ENCODE measurements around the gene DOCK2.

Gene DOCK2

DNA sequence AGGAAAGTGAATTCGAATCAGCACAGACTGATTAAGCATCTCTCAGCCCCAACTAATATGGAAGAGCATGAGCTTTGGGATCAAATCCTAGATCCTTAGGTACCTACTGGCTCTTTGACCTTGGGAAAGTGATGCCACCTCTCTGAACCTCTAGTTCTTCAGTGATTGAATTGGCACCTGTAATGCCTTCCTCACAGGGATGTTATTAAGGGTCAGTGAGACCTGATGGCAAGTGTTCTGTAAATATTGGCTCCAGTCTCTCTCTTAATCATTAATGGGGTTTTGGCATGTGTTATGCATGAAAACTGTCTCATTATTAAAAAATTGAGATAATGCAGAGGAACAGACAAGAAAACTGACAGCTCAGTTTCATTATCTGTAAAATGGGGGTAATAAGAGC, 227.4 kb downstream of the DOCK2 start:
- peaks cover 3% of the 10 kb centered on the region for H4K20me1 ChIP-seq (ENCODE audit: control insufficient read depth, insufficient read depth, low read depth, low read length)
- TF ChIP-seq EZH2phosphoT487 (IDR thresholded peaks at IDR 0.05; ENCODE audit: borderline replicate concordance, low read length) (no peak), CTCF (IDR thresholded peaks at IDR 0.05; ENCODE audit: low read depth, low read length, poor library complexity, severe bottlenecking) (no peak)
- no peaks in the 10 kb centered on the region for H3K9me2 ChIP-seq (replicated peaks; ENCODE audit: control insufficient read depth, low read length)
- no peaks in the 10 kb centered on the region for H3F3A ChIP-seq (ENCODE audit: control insufficient read depth, insufficient read depth)
- no peak overlapping the region for H3K4me2 ChIP-seq (ENCODE audit: low read length)
- no peaks in the 10 kb centered on the region for H3K9me3 ChIP-seq (ENCODE audit: control insufficient read depth, insufficient read depth, low read length)
- H3K27me3 ChIP-seq (ENCODE audit: control insufficient read depth, low read length) = no peaks in the 10 kb centered on the region
- no peaks in the 10 kb centered on the region for H3K4me1 ChIP-seq (ENCODE audit: control insufficient read depth, low read length)
- H3K27ac ChIP-seq (ENCODE audit: low read depth, low read length) = no peak overlapping the region
- H3K4me3 ChIP-seq (ENCODE audit: low read length) = no peak overlapping the region
- H3K79me2 ChIP-seq (ENCODE audit: control insufficient read depth, low read length) = no peaks in the 10 kb centered on the region
- peaks cover 26% of the 10 kb centered on the region for H3K36me3 ChIP-seq (ENCODE audit: control insufficient read depth, low read length)

- H3F3A ChIP-seq (ENCODE audit: control insufficient read depth, insufficient read depth) = no peaks in the 10 kb centered on the region
- TF ChIP-seq CTCF (IDR thresholded peaks at IDR 0.05; ENCODE audit: low read depth, low read length, poor library complexity, severe bottlenecking) (no peak), EZH2phosphoT487 (IDR thresholded peaks at IDR 0.05; ENCODE audit: borderline replicate concordance, low read length) (no peak)
- no peaks in the 10 kb centered on the region for H3K4me1 ChIP-seq (ENCODE audit: control insufficient read depth, low read length)
- H4K20me1 ChIP-seq (ENCODE audit: control insufficient read depth, insufficient read depth, low read depth, low read length) = peaks cover 3% of the 10 kb centered on the region
- H3K27ac ChIP-seq (ENCODE audit: low read depth, low read length) = no peak overlapping the region
- no peaks in the 10 kb centered on the region for H3K79me2 ChIP-seq (ENCODE audit: control insufficient read depth, low read length)
- H3K9me2 ChIP-seq (replicated peaks; ENCODE audit: control insufficient read depth, low read length) = no peaks in the 10 kb centered on the region
- H3K4me3 ChIP-seq (ENCODE audit: low read length) = no peak overlapping the region
- no peaks in the 10 kb centered on the region for H3K27me3 ChIP-seq (ENCODE audit: control insufficient read depth, low read length)
- H3K36me3 ChIP-seq (ENCODE audit: control insufficient read depth, low read length) = peaks cover 34% of the 10 kb centered on the region
- H3K9me3 ChIP-seq (ENCODE audit: control insufficient read depth, insufficient read depth, low read length) = no peaks in the 10 kb centered on the region
- H3K4me2 ChIP-seq (ENCODE audit: low read length) = no peak overlapping the region
Measured at GRCh38 chr5:169867347-169867746, 230.3 kb downstream of the DOCK2 start.

DNA sequence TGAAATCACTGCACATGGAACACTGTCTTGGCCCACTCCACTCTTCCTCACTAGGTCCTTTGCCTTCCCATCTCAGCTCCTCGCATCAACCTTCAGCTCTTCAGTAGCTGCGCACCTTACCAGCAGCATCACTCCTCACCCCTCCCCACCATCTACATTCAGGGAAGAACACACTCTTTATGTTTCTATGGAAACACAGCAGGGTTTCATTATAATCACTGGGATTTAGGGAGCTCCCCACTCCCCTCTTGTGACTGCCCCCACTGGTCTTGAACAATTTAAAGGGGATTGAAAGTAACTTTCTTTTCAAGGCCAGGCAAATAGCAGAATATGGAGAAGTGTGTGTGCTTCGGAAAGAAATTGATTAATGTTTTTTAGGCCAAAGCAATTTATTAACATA, 232.0 kb downstream of the DOCK2 start:
- H3K79me2 ChIP-seq (ENCODE audit: control insufficient read depth, low read length) = no peaks in the 10 kb centered on the region
- H3K9me3 ChIP-seq (ENCODE audit: control insufficient read depth, insufficient read depth, low read length) = no peaks in the 10 kb centered on the region
- TF ChIP-seq CTCF (IDR thresholded peaks at IDR 0.05; ENCODE audit: low read depth, low read length, poor library complexity, severe bottlenecking) (no peak), EZH2phosphoT487 (IDR thresholded peaks at IDR 0.05; ENCODE audit: borderline replicate concordance, low read length) (no peak)
- no peak overlapping the region for H3K4me2 ChIP-seq (ENCODE audit: low read length)
- H3K4me1 ChIP-seq (ENCODE audit: control insufficient read depth, low read length) = no peaks in the 10 kb centered on the region
- no peaks in the 10 kb centered on the region; the same call in 1 of the 2 replicates for H4K20me1 ChIP-seq (ENCODE audit: control insufficient read depth, insufficient read depth, low read depth, low read length)
- no peak overlapping the region for H3K27ac ChIP-seq (ENCODE audit: low read depth, low read length)
- H3K36me3 ChIP-seq (ENCODE audit: control insufficient read depth, low read length) = peaks cover 30% of the 10 kb centered on the region
- no peak overlapping the region for H3K4me3 ChIP-seq (ENCODE audit: low read length)
- no peaks in the 10 kb centered on the region for H3F3A ChIP-seq (ENCODE audit: control insufficient read depth, insufficient read depth)
- no peaks in the 10 kb centered on the region for H3K9me2 ChIP-seq (replicated peaks; ENCODE audit: control insufficient read depth, low read length)
- H3K27me3 ChIP-seq (ENCODE audit: control insufficient read depth, low read length) = no peaks in the 10 kb centered on the region

DNA sequence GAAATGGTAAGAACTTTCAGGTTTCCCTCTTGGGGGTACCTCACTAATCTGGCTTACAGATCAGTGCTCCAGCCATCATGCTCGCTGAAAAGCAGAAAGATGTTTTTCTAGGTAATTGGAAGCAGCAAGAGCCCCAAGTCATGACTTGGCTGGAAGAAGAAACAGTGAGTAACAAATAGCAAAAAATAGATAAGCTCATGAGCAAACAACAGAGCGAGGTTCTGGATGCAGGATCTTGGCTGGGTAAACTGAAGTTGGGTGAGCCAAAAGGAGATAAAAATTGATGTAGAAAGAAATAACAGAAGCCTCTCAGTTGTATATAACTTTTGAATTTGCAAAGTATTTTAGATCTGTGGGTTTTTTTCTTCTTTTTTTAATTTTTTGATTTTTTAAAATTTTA, 233.1 kb downstream of the DOCK2 start:
- Histone ChIP-seq H3K4me3 (ENCODE audit: low read length) (no peak overlapping the region), H3F3A (ENCODE audit: control insufficient read depth, insufficient read depth) (no peaks in the 10 kb centered on the region), H3K9me2 (replicated peaks; ENCODE audit: control insufficient read depth, low read length) (no peaks in the 10 kb centered on the region), H3K27me3 (ENCODE audit: control insufficient read depth, low read length) (no peaks in the 10 kb centered on the region), H3K9me3 (ENCODE audit: control insufficient read depth, insufficient read depth, low read length) (no peaks in the 10 kb centered on the region), H3K4me2 (ENCODE audit: low read length) (no peak overlapping the region), H4K20me1 (ENCODE audit: control insufficient read depth, insufficient read depth, low read depth, low read length) (no peaks in the 10 kb centered on the region; the same call in 1 of the 2 replicates), H3K4me1 (ENCODE audit: control insufficient read depth, low read length) (no peaks in the 10 kb centered on the region), H3K36me3 (ENCODE audit: control insufficient read depth, low read length) (peaks cover 30% of the 10 kb centered on the region), H3K27ac (ENCODE audit: low read depth, low read length) (no peak overlapping the region), H3K79me2 (ENCODE audit: control insufficient read depth, low read length) (no peaks in the 10 kb centered on the region)
- no peak for TF ChIP-seq CTCF (IDR thresholded peaks at IDR 0.05; ENCODE audit: low read depth, low read length, poor library complexity, severe bottlenecking)
- no peak for TF ChIP-seq EZH2phosphoT487 (IDR thresholded peaks at IDR 0.05; ENCODE audit: borderline replicate concordance, low read length)

Data from DOHH2 (cell line).